HUES6 (cell line): ENCODE measurements around the gene DSCAM.

Experiments used
- H3K27ac ChIP-seq: 2 replicates; pipeline ENCODE4 v1.7.0; 2013; ENCODE audit warnings: low read depth, mild to moderate bottlenecking, low read length, inconsistent platforms
- H3K27me3 ChIP-seq: 2 replicates; pipeline ENCODE4 v1.6.1; 2013; ENCODE audit warnings: low read length; ENCODE audit not compliant: control insufficient read depth, insufficient read depth
- H3K36me3 ChIP-seq: 2 replicates; pipeline ENCODE4 v1.6.1; 2013; ENCODE audit warnings: low read length; ENCODE audit not compliant: control insufficient read depth, insufficient read depth
- H3K4me1 ChIP-seq: 2 replicates; pipeline ENCODE4 v1.6.1; 2013; ENCODE audit warnings: low read length; ENCODE audit not compliant: control insufficient read depth, insufficient read depth
- H3K4me3 ChIP-seq: 2 replicates; pipeline ENCODE4 v1.5.1; 2013; ENCODE audit warnings: low read depth, low read length
- H3K9ac ChIP-seq: one replicate; pipeline ENCODE4 v1.6.1; 2013; ENCODE audit warnings: mild to moderate bottlenecking, low read length
- H3K9me3 ChIP-seq: 2 replicates; pipeline ENCODE4 v1.6.1; 2013; ENCODE audit warnings: low read depth, low read length; ENCODE audit not compliant: control insufficient read depth, insufficient read depth

The DSCAM gene

GRCh38 chr21:40707656-40708244 lies 139.2 kb downstream of the DSCAM start:
- Histone ChIP-seq H3K36me3 (no peaks in the 10 kb centered on the region), H3K4me3 (no peak overlapping the region), H3K9me3 (no peaks in the 10 kb centered on the region), H3K27ac (no peak overlapping the region), H3K4me1 (no peaks in the 10 kb centered on the region), H3K27me3 (no peaks in the 10 kb centered on the region), H3K9ac (no peak overlapping the region)

- H3K27ac ChIP-seq: no peak overlapping the region
- H3K4me1 ChIP-seq: no peaks in the 10 kb centered on the region
- no peaks in the 10 kb centered on the region for H3K27me3 ChIP-seq
- no peaks in the 10 kb centered on the region for H3K36me3 ChIP-seq
- no peak overlapping the region for H3K9ac ChIP-seq
- no peaks in the 10 kb centered on the region for H3K9me3 ChIP-seq
- H3K4me3 ChIP-seq: no peak overlapping the region
Observed at GRCh38 chr21:40706806-40707655, 139.9 kb downstream of the DSCAM start.

GRCh38 chr21:40706176-40706575 lies 140.8 kb downstream of the DSCAM start:
- no peaks in the 10 kb centered on the region for H3K36me3 ChIP-seq

GRCh38 chr21:40704141-40704540 lies 142.8 kb downstream of the DSCAM start:
- Histone ChIP-seq H3K36me3 (no peaks in the 10 kb centered on the region), H3K4me3 (no peak overlapping the region), H3K4me1 (no peaks in the 10 kb centered on the region), H3K9ac (no peak overlapping the region), H3K9me3 (no peaks in the 10 kb centered on the region), H3K27ac (no peak overlapping the region), H3K27me3 (no peaks in the 10 kb centered on the region)

More at GRCh38 chr21:40706176-40706575, 140.8 kb downstream of the DSCAM start:
- Histone ChIP-seq H3K4me3 (no peak overlapping the region), H3K9me3 (no peaks in the 10 kb centered on the region), H3K27me3 (no peaks in the 10 kb centered on the region), H3K4me1 (no peaks in the 10 kb centered on the region), H3K9ac (no peak overlapping the region), H3K27ac (no peak overlapping the region)

- no peak overlapping the region for H3K9ac ChIP-seq
- no peaks in the 10 kb centered on the region for H3K27me3 ChIP-seq
- no peaks in the 10 kb centered on the region for H3K36me3 ChIP-seq
- no peaks in the 10 kb centered on the region for H3K9me3 ChIP-seq
- no peak overlapping the region for H3K4me3 ChIP-seq
- no peaks in the 10 kb centered on the region for H3K4me1 ChIP-seq
- no peak overlapping the region for H3K27ac ChIP-seq
Observed at GRCh38 chr21:40699366-40699765, 147.6 kb downstream of the DSCAM start.

GRCh38 chr21:40696246-40696645 lies 150.7 kb downstream of the DSCAM start:
- H3K27me3 ChIP-seq: no peaks in the 10 kb centered on the region
- no peak overlapping the region for H3K27ac ChIP-seq
- no peaks in the 10 kb centered on the region for H3K36me3 ChIP-seq
- H3K4me1 ChIP-seq: no peaks in the 10 kb centered on the region
- H3K9ac ChIP-seq: no peak overlapping the region
- H3K9me3 ChIP-seq: no peaks in the 10 kb centered on the region
- H3K4me3 ChIP-seq: no peak overlapping the region

GRCh38 chr21:40689840-40690360 lies 157.1 kb downstream of the DSCAM start:
- H3K9ac ChIP-seq: no peak overlapping the region
- H3K36me3 ChIP-seq: no peaks in the 10 kb centered on the region
- H3K27me3 ChIP-seq: no peaks in the 10 kb centered on the region
- H3K27ac ChIP-seq: no peak overlapping the region
- no peak overlapping the region for H3K4me3 ChIP-seq
- H3K4me1 ChIP-seq: peaks cover 23% of the 10 kb centered on the region
- no peaks in the 10 kb centered on the region for H3K9me3 ChIP-seq

GRCh38 chr21:40689217-40689616 lies 157.7 kb downstream of the DSCAM start:
- no peaks in the 10 kb centered on the region for H3K36me3 ChIP-seq
- no peak overlapping the region for H3K9ac ChIP-seq
- no peak overlapping the region for H3K27ac ChIP-seq
- no peak overlapping the region for H3K4me3 ChIP-seq
- H3K27me3 ChIP-seq: no peaks in the 10 kb centered on the region
- peaks cover 23% of the 10 kb centered on the region for H3K4me1 ChIP-seq
- no peaks in the 10 kb centered on the region for H3K9me3 ChIP-seq

- Histone ChIP-seq H3K27ac (no peak overlapping the region), H3K4me1 (peaks cover 23% of the 10 kb centered on the region), H3K27me3 (no peaks in the 10 kb centered on the region), H3K36me3 (no peaks in the 10 kb centered on the region), H3K9me3 (no peaks in the 10 kb centered on the region), H3K4me3 (no peak overlapping the region), H3K9ac (no peak overlapping the region)
Observed at GRCh38 chr21:40688106-40688864, 158.7 kb downstream of the DSCAM start.

- Histone ChIP-seq H3K4me1 (peaks cover 23% of the 10 kb centered on the region), H3K9ac (no peak overlapping the region), H3K36me3 (no peaks in the 10 kb centered on the region), H3K27ac (no peak overlapping the region), H3K9me3 (no peaks in the 10 kb centered on the region), H3K4me3 (no peak overlapping the region), H3K27me3 (no peaks in the 10 kb centered on the region)
Observed at GRCh38 chr21:40687625-40688024, 159.3 kb downstream of the DSCAM start.

- Histone ChIP-seq H3K4me1 (peaks cover 23% of the 10 kb centered on the region), H3K27me3 (no peaks in the 10 kb centered on the region), H3K27ac (no peak overlapping the region), H3K9me3 (no peaks in the 10 kb centered on the region), H3K36me3 (no peaks in the 10 kb centered on the region), H3K9ac (no peak overlapping the region), H3K4me3 (no peak overlapping the region)
Observed at GRCh38 chr21:40686526-40686925, 160.4 kb downstream of the DSCAM start.
